Fibroblast of lung (primary cell): ENCODE measurements around the gene COL10A1.

Experiments used
- EZH2 ChIP-seq: IDR thresholded peaks from 2 replicates; pipeline ENCODE4 v1.5.1; 2012; ENCODE audit warnings: low read length, control low read depth, mild to moderate bottlenecking; ENCODE audit errors: missing control alignments
- TF ChIP-seq, protein P1 (sequence below), 2 donors: IDR thresholded peaks in 1 of 2; conservative IDR thresholded peaks in 1 of 2; 1 replicate in 1 of 2; 2 replicates in 1 of 2; pipeline ENCODE4 v1.5.1; 2011 to 2012; ENCODE audit warnings: low read length in 2 of 2, control low read depth in 1 of 2, inconsistent platforms in 1 of 2, low read depth in 1 of 2, mild to moderate bottlenecking in 1 of 2

DNA sequence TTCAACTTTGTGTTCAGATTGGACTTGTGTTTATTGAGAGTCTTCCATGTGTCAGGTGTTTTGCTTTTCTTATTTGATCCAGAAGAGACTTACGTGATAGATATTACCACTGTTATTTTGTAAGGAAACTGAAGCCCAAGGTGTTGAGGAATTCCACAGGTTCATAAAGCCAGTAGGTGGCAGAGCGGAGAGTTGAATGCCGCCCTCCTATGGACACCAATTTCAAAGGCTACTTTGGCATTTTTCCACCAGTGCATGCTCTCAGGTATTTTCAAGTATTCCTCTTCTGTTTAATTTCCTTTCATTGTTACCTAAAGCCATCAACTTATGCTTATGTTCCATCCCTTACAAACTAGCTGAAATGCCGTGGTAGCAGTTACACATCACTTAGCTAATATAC lies 14.0 kb upstream of the COL10A1 start:
- TF ChIP-seq, protein P1, sequence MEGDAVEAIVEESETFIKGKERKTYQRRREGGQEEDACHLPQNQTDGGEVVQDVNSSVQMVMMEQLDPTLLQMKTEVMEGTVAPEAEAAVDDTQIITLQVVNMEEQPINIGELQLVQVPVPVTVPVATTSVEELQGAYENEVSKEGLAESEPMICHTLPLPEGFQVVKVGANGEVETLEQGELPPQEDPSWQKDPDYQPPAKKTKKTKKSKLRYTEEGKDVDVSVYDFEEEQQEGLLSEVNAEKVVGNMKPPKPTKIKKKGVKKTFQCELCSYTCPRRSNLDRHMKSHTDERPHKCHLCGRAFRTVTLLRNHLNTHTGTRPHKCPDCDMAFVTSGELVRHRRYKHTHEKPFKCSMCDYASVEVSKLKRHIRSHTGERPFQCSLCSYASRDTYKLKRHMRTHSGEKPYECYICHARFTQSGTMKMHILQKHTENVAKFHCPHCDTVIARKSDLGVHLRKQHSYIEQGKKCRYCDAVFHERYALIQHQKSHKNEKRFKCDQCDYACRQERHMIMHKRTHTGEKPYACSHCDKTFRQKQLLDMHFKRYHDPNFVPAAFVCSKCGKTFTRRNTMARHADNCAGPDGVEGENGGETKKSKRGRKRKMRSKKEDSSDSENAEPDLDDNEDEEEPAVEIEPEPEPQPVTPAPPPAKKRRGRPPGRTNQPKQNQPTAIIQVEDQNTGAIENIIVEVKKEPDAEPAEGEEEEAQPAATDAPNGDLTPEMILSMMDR (conservative IDR thresholded peaks at IDR 0.05 in 1 of 2, IDR thresholded peaks at IDR 0.05 in 1 of 2; ENCODE audit: low read depth in 1 of 2, low read length in 2 of 2): no peak
- TF ChIP-seq EZH2: no peak
